NCI-H187 (cell line): ENCODE measurements around the gene SLA2.
"Not testable (repeated sequence)": the region's sequence is repeated elsewhere in the genome, so short reads cannot be mapped to it uniquely, and the experiment has no call there.

Experiments used
- DNase-seq, 2 experiments: peaks; one replicate each; lab custom pipeline; 2025; lab: John Stamatoyannopoulos, UW

The SLA2 gene

GRCh38 chr20:36573798-36574365 lies 72.1 kb downstream of the SLA2 start:
- DNase-seq, result no peak

DNA sequence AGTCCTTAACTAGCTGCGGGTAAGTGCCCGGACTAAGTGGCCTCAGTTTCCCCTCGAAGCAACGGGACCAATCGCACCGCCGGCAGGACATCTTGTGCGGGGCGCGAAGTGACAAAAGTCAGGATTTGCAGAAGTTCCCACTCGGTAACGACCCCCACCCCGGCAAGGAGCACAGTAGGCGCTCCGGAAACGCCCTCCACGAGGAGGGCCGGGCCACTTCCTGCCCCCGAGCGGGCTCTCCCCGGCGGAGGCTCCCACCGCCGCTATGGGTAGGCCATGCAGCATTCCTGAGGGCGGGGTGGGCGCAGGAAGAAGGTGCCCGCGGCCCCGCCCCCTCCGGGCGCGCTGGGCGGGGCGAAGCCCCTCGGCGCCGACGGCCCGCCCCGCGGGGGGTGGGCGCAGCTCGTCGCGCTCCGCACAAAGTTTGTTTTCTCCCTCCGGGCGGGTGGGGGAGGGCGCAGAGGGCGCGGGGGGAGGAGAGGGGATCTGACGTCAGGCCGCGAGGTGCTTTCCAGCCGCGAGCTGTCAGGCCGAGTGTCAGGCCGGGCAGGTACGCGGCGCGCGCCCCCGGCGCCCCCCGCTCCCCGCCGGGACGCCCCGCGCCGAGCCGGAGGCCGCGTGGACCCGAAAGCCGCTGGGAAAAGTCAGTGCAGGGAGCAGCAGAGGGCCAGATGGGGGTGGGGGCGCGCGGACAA lies 72.7 kb downstream of the SLA2 start, which contains the start of gene TGIF2:
Gene TGIF2 (plus strand): TSS at position 495 of the 695 bp plus-strand sequence. CDS start 5,178 bp downstream, outside the sequence.
- no peak for DNase-seq

GRCh38 chr20:36572701-36573102 lies 73.3 kb downstream of the SLA2 start:
- no peak for DNase-seq

DNA sequence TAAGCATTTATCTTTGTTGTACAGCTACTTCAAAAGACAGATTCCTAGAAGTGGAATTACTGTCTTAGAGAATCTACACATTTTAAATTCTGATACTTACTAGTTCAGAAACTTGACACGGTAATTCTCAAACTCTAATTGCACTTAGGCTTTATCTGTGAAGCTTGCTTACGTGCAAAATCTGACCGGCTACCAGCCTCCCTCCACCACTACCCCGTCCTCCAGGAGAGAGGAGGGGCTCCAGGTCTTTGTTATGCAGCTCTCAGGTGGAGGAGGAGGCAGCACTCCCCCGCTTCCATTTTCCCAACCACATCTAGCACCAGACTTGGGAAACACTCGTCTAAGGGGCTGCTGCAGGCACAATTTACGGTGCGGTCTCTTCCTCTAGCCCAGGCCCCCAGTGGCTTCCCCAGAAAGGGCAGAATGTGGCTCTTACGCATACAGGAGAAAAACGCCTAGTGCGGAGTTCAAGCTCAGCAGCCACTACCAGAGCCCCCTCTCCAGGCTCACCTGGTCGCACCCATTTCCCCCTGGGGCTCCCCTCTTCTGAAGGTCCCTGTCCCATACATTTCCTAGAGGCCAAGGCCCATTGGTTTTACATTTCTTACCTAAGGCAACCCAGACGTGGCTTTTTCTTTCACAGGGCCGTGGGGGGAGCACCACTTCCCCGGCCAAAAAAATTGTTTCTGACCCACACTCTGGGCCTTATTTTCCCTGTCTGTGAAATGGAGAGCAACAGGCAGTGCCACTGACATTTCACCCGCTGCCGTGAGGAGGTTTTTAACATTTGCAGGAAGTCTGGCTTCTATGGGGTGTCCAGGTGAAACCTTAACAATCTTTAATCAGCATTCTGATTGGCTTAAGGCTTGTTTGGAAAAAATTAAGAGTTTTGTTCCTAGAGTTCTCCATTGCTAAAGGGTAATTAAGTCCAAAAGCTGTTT lies 74.2 kb downstream of the SLA2 start:
- DNase-seq, result no peak

- DNase-seq, result no peak
Measured at GRCh38 chr20:36569847-36570429, 76.1 kb downstream of the SLA2 start.

- DNase-seq, result no peak
Measured at GRCh38 chr20:36565520-36565919, 80.5 kb downstream of the SLA2 start.

- DNase-seq, result not testable (repeated sequence)
Measured at GRCh38 chr20:36564726-36565121, 81.3 kb downstream of the SLA2 start.

- not testable (repeated sequence) for DNase-seq
Measured at GRCh38 chr20:36564078-36564725, 81.8 kb downstream of the SLA2 start.

GRCh38 chr20:36563374-36563773 lies 82.6 kb downstream of the SLA2 start:
- DNase-seq, result no peak

- DNase-seq, result no peak
Measured at GRCh38 chr20:36562724-36563123, 83.3 kb downstream of the SLA2 start.
